Measurements from ENCODE around the gene BAZ2B.

DNA sequence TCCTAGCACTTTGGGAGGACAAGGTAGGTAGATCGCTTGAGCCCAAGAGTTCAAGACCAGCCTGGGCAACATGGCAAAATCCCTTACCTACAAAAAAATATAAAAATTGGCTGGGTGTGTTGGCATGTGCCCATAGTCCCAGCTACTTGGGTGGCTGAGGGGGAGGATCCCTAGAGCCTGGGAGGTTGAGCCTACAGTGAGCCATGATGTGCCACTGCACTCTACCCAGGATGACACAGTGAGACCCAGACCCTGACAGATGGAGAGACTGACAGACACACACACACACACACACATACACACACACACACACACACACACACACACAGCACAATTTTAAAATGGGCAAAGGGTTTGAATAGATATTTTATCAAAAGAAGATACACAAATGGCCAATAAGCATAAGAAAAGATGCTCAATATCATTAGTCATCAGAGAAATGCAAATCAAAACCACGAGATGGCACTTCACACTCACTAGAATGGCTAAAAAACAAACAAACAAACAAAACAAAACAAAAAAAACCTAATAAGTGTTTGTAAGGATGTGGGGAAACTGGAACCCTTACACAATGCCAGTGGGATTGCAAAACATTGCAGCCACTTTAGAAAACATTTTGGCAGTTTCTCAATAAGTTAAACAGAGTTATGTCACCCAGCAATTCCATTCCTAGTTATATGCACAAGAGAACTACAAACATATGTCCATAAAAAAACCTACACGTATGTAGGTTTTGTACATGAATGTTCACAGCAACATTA is 42.3 kb downstream of the BAZ2B start:
- TF ChIP-seq, protein P1, sequence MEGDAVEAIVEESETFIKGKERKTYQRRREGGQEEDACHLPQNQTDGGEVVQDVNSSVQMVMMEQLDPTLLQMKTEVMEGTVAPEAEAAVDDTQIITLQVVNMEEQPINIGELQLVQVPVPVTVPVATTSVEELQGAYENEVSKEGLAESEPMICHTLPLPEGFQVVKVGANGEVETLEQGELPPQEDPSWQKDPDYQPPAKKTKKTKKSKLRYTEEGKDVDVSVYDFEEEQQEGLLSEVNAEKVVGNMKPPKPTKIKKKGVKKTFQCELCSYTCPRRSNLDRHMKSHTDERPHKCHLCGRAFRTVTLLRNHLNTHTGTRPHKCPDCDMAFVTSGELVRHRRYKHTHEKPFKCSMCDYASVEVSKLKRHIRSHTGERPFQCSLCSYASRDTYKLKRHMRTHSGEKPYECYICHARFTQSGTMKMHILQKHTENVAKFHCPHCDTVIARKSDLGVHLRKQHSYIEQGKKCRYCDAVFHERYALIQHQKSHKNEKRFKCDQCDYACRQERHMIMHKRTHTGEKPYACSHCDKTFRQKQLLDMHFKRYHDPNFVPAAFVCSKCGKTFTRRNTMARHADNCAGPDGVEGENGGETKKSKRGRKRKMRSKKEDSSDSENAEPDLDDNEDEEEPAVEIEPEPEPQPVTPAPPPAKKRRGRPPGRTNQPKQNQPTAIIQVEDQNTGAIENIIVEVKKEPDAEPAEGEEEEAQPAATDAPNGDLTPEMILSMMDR (IDR thresholded peaks at IDR 0.05) = no peak
- TF ChIP-seq POLR2A (IDR thresholded peaks at IDR 0.05) = no peak

Measured in testis (tissue), 2 donors.